RPMI8226 (cell line): ENCODE data around the gene CABP2.
"Not testable (repeated sequence)": the region's sequence is repeated elsewhere in the genome, so short reads cannot be mapped to it uniquely, and the experiment has no call there.

Source experiments
- DNase-seq: peaks from one replicate; pipeline ENCODE4 v3.0.0-alpha.2; 2015

Gene CABP2

DNA sequence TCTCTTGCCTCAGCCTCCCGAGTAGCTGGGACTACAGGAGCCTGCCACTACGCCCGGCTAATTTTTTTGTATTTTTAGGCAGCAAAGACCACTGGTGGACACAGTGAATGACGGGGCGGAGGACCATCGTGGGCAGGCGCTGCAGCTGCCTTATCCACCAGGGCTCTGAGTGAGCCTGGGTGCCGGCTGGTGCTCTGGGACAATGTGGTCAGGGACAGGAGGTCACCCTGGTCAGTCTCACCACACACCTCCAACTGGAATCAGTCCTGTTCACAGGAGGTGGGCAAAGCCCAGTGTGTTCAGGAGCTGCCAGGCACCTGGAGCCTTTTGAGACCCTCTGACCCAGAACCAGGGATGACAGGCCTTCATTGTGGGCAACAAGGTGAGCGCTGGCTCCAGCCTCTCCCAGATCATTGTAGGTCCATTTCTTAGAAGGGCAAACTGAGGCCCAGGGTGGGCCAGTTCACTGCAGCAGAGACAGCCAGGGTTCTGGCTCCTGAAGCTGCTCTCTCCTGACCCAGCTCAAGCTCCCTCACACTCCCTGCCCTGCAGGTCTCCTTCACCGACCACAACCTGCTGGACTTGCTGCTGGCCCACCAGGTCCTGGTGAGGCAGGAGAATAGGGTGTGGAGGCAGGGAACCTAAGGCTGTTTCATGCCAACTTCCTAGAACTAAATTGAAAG is 15.7 kb upstream of the CABP2 start:
- no peak for DNase-seq

DNA sequence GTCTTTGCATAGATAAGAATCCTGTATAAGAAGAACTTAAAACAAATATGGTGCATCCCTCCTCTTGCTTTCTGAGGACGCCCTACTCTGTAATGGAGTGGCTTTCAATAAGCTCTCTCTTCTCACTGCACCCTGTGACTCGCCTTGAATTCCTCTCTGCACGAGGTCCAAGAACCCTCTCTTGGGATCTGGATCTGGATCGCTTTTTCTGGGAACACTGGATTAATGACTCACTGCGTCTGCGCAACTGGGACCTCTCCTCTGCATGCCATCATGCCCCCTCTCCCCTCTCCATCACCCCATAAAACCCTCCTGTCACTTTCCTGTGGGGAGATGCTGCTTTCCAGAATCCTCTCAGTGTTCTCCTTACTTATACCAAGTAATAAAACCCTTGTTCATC is 15.1 kb upstream of the CABP2 start:
- DNase-seq, result no peak

DNA sequence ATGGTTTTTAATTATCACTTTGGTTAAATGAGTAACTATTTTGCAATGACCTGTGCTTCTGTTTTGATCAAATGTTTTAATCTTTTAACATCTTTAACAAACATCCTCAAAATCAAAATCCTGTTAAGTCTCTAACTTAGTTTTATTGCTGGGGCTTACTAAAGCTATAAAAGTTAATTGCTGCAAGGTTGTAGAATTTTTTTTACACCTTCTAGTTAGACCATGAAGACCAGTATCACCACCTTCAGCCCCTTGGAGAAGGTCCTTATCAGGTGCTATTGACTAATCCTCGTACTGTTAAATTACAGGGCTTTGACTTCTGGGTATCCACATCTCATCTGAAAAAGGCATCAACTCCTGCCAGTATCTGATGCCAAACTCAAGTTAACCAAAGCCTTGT is 12.3 kb upstream of the CABP2 start:
- DNase-seq, result no peak

DNA sequence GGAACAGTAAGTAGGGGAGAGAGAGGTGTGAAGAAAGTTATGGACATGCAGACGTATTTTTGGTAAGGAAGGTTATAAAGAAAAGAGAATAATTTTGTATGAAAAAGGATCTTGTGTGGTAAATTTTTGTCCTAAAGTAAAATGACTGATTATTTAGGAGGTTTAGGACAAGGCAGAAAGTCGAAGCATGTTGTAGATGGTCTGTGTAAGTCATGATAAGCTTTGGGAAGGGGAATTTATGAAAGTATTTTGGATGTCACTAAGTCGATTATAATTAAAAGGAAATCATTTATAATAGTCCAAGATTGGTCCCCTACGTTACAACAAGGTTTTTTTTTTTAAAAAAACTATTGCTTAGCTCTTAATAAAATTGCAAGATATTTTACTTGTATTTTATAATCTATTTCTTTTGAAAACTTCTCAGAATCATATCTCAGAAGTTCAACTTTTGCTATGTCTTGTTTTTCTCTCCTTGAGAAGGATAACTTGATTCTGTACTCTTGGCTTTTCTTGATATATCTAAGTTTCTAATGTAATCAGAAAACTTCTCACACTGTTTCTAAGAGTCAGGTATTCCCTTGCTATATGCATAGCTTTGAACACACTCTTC is 10.9 kb upstream of the CABP2 start:
- no peak for DNase-seq

DNA sequence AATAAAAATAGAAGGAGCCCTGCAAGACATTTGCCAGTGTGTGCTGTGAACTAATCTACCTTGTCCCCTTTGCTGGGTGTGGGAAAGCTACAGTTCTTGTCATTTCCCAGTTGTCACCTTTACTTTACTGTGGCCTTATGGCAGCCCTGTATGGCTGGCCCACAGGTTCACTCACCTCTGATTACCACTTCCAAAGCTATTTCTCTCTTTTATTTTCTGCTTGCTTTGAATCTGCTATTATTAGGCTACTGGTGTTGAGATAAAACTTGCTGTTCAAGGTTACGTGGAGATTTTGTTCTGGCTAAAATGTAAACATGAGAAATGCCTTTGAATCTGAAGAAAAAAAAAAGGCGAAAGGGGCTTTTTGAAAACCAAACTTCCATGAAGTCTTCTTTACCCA is 9.6 kb upstream of the CABP2 start:
- no peak for DNase-seq

DNA sequence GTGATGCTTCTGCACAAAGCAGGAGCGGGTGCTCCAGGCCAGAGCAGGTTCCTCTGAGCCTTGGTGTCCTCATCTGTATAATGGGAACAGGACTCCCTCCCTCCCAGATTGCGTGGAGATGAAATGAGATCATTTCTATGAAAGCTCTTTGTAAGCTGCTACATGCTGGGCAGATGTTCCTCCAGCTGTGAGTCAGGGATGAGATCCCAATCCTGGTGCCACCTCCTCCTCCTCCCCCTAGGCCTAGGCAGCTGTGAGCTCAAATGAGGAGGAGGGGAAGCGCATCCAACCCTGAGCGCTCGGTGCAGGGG is 7.0 kb upstream of the CABP2 start:
- no peak for DNase-seq

DNA sequence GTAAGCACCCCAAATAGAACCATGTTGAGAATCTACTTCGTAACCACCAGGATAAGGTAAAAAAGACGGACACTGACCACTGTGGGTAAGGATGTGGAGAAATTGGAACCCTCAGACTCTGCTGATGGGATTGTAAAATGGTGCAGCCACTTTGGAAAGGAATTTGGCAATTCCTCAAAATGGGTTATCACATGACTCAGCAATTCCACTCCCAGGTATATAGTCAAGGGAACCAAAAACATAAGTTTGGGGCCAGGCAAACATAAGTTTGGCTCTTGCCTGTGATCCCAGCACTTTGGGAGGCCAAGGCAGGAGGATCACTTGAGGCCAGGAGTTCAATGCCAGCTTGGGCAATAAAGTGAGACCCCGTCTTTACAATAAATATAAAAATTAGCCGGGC is 5.1 kb upstream of the CABP2 start:
- no peak for DNase-seq

DNA sequence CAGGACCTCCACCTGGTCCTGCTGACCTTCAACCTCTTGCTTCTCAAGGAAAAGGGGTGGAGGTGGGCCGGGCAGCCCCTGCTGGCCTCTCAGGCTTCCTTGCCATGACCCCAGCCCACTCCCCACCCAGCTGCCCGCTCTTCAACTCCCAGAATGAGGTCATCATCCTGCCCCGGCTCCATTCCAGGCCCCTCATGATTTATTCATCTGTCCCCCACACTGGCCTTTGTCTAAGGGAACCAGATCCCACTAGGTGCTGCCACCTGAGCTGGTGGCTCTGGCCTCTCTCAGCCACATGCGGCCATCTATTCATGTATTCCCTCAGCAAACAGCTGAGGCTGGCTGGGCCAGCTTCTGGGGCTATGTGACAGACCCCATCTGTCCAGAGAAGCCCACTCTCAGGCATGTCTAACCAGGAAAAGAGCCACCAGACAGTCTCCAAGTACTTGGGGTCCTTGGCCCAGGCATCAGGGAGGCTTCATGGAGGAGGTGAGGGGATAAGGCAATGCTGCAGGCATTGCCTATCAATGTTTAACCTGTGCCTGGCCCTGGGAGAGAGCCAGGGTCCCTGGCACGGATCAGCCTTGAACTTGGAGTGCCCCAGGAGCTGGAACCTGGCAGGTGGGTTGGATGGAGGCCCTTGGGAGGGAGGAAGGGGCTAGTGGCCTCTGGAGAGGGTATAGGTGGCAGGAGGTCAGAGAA is 2.2 kb upstream of the CABP2 start:
- DNase-seq, result no peak

DNA sequence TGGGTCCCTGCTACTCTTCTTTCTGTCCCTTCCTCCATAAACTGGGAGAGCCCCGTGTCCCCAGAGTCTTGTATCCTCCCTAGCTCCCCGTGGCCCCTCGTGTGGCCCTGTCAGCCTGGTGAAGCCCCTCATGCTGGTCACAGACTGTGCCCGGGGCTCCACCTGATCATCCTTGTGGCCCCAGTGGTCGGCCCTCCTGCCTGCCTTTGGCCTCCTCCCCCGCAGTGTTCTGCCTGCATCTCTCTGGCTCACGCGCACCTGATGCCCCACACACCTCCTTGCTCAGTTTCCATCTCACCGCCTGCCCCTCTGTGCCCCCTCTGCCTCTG is 1.2 kb upstream of the CABP2 start:
- no peak for DNase-seq

DNA sequence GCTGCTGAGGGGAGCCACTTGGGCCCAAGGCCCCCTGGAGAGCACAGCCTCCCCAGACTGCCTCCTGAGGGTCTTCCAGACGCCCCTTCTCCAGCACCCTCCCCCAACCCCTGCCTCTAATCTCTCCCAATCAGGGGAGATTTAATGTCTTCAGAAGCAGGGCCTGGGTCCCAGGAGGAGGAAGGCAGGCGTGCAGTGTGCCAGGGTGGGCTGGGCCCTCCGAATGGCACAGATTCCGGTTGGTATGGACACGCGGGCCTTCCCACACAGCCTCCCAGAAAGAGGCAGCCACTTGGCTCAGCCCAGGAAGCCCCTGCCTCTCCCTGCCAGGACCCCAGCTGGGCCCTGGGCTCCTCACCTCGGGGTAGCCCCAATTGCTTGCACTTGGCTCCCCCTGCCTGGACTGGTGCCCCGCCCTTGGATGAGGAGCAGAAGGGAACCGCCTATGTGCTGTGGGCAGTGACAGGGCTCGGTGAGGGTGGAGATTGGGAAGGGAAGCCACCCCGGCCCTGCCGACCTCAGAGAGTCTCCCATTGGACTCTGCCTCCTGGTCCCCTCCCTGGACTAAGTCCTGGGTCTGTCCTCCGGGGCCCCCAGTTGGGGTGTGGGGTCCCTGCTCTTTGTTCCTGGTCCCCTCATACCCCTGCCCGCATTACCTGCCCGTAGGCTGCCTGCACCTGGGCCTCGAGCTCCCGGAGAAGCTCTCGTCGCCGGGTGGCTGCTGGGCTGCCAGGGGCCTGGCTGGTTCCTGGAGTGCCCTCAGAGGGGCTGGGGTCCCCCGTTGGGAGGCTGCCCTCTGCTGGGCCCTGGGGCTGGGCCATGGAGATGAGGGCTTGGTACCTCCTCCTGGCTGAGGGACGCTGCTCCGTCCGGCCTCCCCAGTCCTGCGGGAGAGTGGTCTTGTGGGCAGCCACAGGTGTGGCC is 572 bp upstream of the CABP2 start:
- no peak for DNase-seq

DNA sequence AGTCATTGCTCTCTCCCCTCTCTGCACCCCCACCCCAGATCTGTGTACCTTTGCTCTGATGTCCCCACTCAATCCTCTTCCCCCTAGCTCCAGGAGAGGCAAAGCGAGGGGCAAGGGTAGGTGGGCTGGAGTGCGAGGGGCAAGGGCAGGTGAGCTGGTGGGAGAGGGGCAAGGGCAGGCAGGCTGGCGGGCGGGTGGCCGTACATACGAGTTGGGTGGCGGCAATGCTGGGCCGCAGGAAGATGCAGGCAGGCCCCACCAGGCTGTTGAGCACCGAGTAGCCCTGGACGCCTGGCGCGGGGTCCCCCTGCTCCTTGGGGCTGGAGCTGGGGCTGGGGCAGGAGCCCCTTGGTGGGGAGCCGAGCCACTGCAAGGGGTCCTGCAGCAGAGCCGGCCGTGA is 908 bp downstream of the CABP2 start:
- no peak for DNase-seq

DNA sequence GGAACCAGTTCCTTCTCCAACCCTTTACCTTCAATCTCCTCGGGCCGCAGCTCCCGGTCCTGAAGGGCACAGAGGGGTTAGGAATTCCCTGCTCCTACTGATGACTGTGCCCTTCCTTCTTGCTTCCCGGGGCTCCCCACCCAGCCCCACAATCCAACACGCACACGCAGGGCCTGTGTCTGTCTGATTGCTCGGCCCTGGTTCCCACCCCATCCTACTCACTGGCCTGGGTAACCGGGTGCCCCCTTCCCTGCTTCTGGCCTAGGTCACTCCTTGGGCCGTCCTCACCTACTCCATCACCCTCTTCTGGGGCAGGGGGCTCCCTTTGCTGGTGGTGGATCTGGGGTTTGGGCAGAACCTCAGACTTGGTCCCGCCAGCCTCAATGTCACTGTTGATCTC is 1.3 kb downstream of the CABP2 start:
- no peak for DNase-seq

DNA sequence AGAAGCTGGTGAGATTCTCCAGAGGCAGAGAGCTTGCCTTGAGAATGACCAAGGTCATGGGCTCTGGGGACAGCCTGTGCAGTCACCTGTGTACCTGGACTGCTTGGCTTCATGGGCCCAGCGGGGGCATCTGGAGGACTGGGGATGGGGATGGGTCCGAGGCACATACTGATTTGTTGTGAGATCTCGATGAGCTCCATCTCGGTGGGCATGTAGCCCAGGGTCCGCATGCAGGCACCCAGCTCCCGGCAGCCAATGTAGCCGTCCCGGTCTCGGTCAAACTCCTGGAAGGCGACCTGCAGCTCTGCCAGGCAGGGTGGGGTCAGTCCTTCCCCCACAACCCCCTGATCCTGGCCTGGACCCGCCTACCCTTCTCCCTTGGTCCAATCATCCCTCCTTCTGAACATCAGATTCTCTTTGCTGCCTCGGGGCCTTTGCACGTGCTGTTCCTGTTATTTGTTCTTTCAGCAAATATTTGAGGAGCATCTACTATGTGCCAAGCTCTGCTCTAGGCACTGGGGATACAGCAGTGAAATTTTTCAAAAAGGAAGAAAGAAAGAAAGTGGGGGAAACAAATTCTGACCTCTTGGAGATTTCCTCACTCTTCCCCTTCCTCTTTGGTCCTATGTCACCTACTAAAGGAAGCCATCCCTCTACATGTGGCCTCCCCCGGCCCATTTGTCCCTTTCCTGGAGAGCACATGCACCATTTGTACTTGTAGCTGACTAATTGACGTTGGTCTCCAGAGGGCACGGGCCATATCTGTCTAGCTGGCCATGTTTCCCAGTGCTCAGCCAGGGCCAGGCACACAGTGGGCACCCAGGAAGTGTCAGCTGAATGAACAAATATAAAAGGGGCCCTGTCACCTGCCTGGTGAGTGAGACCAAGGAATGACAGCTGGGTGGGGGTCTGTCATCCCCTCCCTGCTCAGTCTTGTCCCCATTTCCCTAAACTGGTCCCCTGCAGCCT is 2.1 kb downstream of the CABP2 start:
- no peak for DNase-seq

DNA sequence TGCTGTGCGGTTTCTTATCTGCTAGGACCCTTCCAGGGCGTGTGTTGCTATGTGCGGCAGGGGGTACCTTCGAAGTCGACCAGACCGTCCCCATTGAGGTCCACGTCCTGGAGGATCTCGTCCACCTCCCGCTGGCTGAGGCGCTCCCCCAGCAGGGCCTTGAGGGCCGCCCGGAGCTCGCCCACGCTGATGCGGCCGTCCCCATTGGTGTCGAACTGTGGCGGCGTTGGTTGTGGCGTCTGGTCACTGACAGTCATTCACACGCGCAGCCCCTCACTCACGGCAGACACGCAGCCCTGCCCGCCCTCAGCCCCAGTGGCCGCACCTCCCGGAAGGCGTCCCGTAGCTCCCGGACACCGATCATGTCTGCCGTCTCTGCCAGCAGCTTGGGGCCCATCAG is 3.5 kb downstream of the CABP2 start:
- DNase-seq, result no peak

DNA sequence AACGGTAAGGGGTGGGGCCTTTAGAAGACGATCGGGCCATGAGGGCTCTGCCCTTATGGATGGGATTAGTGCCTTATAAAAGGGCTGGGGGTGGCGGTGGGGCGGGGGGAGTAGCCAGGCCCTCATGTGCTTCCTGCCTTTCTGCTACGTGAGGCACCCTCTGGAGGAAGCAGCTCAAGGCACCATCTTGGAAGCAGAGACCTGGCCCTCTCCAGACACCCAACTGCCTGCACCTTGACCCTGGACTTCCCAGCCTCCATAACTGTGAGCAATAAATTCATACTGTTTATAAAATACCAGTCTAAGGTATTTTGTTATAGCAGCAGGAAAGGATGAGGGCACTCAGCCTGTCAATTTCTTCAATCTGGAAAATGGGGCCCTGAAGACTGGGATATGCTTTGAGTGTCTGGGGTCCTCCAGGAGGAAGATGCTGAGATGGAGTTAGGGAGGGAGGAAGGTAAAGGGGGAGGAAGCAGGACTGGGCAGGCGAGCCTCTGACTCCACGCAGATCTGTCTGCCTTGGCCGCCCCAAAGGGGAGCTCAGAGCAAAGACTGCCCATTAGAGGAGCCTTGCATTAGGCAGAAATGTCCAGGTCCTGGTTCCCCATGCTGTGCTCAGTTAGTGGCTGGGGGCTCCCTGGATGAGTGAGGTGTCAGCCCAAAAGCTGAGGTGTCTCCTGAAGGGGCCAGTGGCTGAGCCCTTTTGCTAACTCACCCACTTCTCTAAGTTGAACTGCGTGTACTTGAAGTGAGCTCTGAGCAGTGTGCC is 5.3 kb downstream of the CABP2 start:
- DNase-seq, result no peak

DNA sequence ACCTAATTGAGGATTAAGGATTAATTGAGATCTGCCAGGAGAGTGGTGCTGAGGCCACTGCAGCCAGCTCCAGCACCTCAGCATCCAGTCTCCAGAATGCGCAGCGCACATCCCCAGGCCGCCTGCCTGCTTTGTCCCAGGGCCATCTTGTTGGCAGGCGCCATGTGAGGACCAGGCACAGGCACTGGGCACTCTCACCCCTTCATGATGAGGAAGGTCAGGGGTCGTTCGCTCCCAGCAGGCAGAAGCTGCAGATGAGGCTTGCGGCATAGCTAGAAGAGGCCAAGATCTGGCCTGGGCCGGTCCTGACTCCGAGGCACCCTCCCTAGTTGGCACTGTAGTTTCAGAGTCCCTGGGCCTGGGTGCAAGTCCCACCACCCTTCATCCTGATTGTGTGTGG is 6.4 kb downstream of the CABP2 start:
- DNase-seq, result no peak

DNA sequence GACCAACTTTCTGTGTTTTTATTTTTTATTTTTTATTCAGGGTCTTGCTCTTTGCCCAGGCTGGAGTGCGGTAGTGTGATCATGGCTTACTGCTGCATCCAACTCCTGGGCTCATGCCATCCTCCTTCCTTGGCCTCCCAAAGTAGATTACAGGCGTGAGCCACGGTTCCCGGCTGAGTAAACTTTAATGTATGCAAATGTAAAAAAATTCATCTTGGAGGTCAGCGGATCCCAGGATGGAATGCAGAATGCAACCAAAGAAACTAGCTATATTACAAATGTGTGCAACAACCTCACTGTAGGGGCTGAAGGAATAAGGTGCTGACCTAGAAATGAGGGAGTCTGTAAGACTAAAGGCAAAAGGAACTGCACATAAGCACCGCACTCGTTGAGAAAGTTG is 9.1 kb downstream of the CABP2 start:
- DNase-seq, result no peak

DNA sequence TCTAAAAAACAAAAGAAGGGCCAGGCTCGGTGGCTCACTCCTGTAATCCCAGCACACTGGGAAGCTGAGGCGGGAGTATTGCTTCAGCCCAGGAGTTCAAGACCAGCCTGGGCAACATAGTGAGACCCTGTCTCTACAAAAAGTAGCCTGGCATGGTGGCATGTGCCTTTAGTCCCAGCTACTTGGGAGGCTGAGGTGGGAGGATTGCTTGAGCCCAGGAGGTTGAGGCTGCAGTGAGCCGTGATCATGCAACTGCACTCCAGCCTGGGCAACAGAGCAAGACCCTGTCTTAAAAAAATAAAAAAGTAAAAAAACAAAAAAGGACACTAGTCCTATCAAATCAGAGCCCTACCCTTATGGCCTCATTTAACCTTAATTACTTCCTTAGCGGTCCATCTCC is 11.7 kb downstream of the CABP2 start:
- DNase-seq, result not testable (repeated sequence)

DNA sequence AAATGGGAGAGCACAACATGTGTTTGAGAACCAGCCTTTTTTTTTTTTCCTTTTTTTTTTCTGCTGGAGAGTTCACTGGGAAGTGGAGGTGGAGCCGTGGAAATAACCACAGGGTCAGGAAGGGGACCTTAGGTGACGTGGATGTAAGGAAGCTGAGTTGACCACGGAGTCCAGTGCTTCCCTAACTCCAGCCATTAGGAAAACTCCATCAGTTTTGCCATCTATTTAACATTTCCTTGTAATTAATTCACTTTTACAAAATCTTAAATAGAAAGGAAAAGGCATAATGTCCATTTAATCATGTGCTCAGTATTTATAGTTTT is 13.3 kb downstream of the CABP2 start:
- no peak for DNase-seq

DNA sequence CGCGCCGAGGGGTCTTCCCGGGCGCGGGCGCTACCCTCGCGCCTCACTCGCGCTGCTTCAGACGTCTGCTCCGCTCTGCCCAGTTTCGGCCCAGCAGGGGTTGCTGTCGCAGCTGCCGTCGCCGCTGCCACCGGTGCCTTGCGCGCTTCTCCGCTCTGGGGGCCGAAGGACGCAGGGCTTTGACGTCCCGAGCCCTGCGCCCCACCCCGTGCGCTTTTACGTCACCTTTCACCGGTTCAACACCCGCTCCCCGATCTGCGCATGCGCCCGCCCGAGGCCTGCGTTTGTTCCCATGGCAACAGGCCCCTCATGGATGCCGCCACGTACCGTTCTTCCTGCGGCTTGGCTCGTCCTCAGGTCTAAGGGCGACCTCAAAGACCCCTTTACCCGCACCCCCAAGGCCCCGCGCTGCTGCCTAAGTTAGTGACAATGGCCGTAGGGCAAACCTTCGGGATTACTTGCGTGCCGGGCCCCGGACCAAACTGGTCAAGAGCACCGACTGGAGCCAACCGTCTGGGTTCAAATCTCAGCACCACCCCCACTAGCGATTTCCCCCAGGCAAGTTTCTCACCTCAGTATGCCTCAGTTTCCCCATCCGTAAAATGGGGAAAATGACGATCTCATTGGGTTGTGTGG is 14.6 kb downstream of the CABP2 start:
- DNase-seq, result peak; percentile 100

DNA sequence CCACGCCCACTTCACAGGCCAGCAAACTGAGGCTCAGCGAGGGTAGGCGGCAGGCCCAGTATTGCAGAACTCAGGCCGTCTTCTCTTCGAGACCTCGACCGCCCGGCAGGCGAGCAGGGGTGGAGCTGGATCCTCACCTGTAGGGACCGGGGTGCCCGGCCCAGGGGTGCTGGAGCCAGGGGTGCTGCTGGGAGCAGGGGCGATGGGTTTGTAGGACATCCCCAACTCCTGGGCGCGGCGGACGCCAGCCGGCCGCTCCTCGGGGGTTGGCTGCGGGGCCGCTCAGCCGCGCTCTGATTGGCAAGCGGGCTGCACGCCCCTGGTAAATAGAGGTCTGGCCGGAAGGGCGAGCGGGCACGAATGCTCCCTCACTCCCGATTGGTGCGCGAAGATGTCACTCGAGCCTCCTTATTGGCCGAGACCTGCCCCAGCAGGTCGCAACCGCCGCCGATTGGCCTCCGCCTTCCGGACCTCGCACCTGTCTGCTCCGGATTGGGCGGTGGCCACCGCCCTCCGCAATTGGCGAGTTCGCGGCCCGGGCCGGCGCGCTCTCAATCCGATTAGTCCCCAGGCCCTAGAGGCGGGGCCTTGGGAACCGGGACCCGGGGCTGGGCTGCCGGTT is 15.3 kb downstream of the CABP2 start, which contains the start of gene CDK2AP2:
CDK2AP2 (minus strand) TSS at position 299 of the 622 bp plus-strand sequence; CDS start at position 219, 80 bp downstream.
- DNase-seq, result peak; percentile 100
